GM23338 (cell line): ENCODE measurements around the gene H2AZ2. TPM values are rescaled to one million over a fixed set of nuclear protein-coding genes. Genes with fewer than 3 reads are reported as not detected.

ENCODE experiments used
- ATAC-seq: fragments of 200-7000 bp; cut with Tn5 transposase; 3 replicates; pipeline ENCODE4 v1.9.1; 2020
- DNase-seq: peaks from one replicate; pipeline ENCODE4 v3.0.0-alpha.2; 2015; ENCODE audit warnings: low spot score
- H2AFZ ChIP-seq: fragments of 200-600 bp; sonication (generic); 2 replicates; pipeline ENCODE4 v1.8.0; 2016; ENCODE audit warnings: antibody characterized with exemption, mild to moderate bottlenecking, moderate library complexity
- H3F3A ChIP-seq: fragments of 200-600 bp; sonication (generic); replicated peaks from 2 replicates; pipeline ENCODE4 v1.8.0; 2017; ENCODE audit warnings: antibody characterized with exemption, mixed run types, low read depth
- H3K27ac ChIP-seq: fragments of 200-600 bp; sonication (generic); 2 replicates; pipeline ENCODE4 v1.6.1; 2016; ENCODE audit warnings: low read depth
- H3K27me3 ChIP-seq: fragments of 200-600 bp; sonication (generic); 2 replicates; pipeline ENCODE4 v1.8.0; 2016; ENCODE audit warnings: mild to moderate bottlenecking, mixed run types, moderate library complexity; ENCODE audit not compliant: insufficient read depth
- H3K36me3 ChIP-seq: fragments of 200-600 bp; sonication (generic); 2 replicates; pipeline ENCODE4 v1.8.0; 2016; ENCODE audit warnings: mild to moderate bottlenecking; ENCODE audit not compliant: insufficient read depth
- H3K4me1 ChIP-seq: fragments of 200-600 bp; sonication (generic); 2 replicates; pipeline ENCODE4 v1.8.0; 2016; ENCODE audit warnings: mild to moderate bottlenecking, moderate library complexity; ENCODE audit not compliant: insufficient read depth
- H3K4me2 ChIP-seq: fragments of 200-600 bp; sonication (generic); 2 replicates; pipeline ENCODE4 v1.7.1; 2017; ENCODE audit warnings: mixed run types
- H3K4me3 ChIP-seq: fragments of 200-600 bp; sonication (generic); 2 replicates; pipeline ENCODE4 v1.6.1; 2016; ENCODE audit warnings: mixed run types
- H3K79me2 ChIP-seq: fragments of 200-600 bp; sonication (generic); replicated peaks from 2 replicates; pipeline ENCODE4 v1.8.0; 2017; ENCODE audit warnings: mild to moderate bottlenecking; ENCODE audit not compliant: insufficient read depth
- H3K9me2 ChIP-seq: fragments of 200-600 bp; sonication (generic); 2 replicates; pipeline ENCODE4 v1.8.0; 2017; ENCODE audit not compliant: insufficient read depth
- H4K20me1 ChIP-seq: fragments of 200-600 bp; sonication (generic); replicated peaks from 2 replicates; pipeline ENCODE4 v1.8.0; 2017; ENCODE audit warnings: mild to moderate bottlenecking; ENCODE audit not compliant: insufficient read depth
- H3K27ac Mint-ChIP-seq: 2 replicates; pipeline ENCODE4 v1.8.0; 2020; ENCODE audit warnings: inconsistent platforms, mild to moderate bottlenecking, moderate library complexity, mixed read lengths
- H3K27me3 Mint-ChIP-seq: 3 replicates; pipeline ENCODE4 v1.8.0; 2022; ENCODE audit warnings: low read depth, mild to moderate bottlenecking, moderate library complexity, mixed read lengths, inconsistent platforms; ENCODE audit not compliant: insufficient read depth, poor library complexity
- H3K36me3 Mint-ChIP-seq: 3 replicates; pipeline ENCODE4 v1.8.0; 2021; ENCODE audit warnings: low read depth, mild to moderate bottlenecking, inconsistent platforms, moderate library complexity, mixed read lengths
- H3K4me1 Mint-ChIP-seq: 3 replicates; pipeline ENCODE4 v1.8.0; 2020; ENCODE audit warnings: mild to moderate bottlenecking, inconsistent platforms, mixed read lengths
- H3K4me3 Mint-ChIP-seq: 3 replicates; pipeline ENCODE4 v1.8.0; 2021; ENCODE audit warnings: moderate library complexity, mild to moderate bottlenecking, inconsistent platforms, mixed read lengths
- H3K9me3 Mint-ChIP-seq: 3 replicates; pipeline ENCODE4 v1.8.0; 2020; ENCODE audit warnings: moderate library complexity, mild to moderate bottlenecking, inconsistent platforms, mixed read lengths
- CREB1 ChIP-seq: fragments of 250-450 bp; sonication (Bioruptor Pico); IDR thresholded peaks from 2 replicates; pipeline ENCODE4 v1.5.0; 2020; ENCODE audit warnings: low read depth, mild to moderate bottlenecking, moderate library complexity
- EZH2 ChIP-seq: fragments of 200-600 bp; sonication (generic); IDR thresholded peaks from one replicate; pipeline ENCODE4 v1.8.0; 2017; ENCODE audit warnings: antibody characterized with exemption, mild to moderate bottlenecking, low read depth; ENCODE audit not compliant: unreplicated experiment
- JUNB ChIP-seq: IDR thresholded peaks from one replicate; pipeline ENCODE4 v1.6.1; 2016; ENCODE audit warnings: antibody characterized with exemption; ENCODE audit not compliant: unreplicated experiment
- NANOG ChIP-seq: IDR thresholded peaks from 2 replicates; pipeline ENCODE4 v1.6.1; 2016; ENCODE audit warnings: antibody characterized with exemption, borderline replicate concordance
- POLR2AphosphoS5 ChIP-seq: IDR thresholded peaks from 2 replicates; pipeline ENCODE4 v1.6.1; 2016; ENCODE audit warnings: antibody characterized with exemption, low read depth
- long read RNA-seq: library from polyadenylated mRNA; unstranded; transcript quantifications from one replicate; pipeline ENCODE4 v2.0.0, GENCODE V29; 2020; ENCODE audit not compliant: unreplicated experiment
- polyA plus RNA-seq: library from polyadenylated mRNA; unstranded; fragments of >200 nt; fragmentation: Nextera tagmentation; extraction: Ambion mirVana; gene quantifications from 2 replicates; pipeline ENCODE4 v1.2.1, GENCODE V29; 2016
- total RNA-seq: library from RNA; depleted of rRNA; stranded (reverse); fragments of >200 nt; shearing (Covaris generic); gene quantifications from 2 replicates; pipeline ENCODE4 v1.2.3, GENCODE V29; 2014; rRNA removed
- TF ChIP-seq, protein P1 (sequence below): IDR thresholded peaks from 2 replicates; pipeline ENCODE4 v1.6.1; 2016; ENCODE audit warnings: antibody characterized with exemption
- TF ChIP-seq, protein P2 (sequence below): IDR thresholded peaks from one replicate; pipeline ENCODE4 v1.6.1; 2018; ENCODE audit warnings: antibody characterized with exemption; ENCODE audit not compliant: unreplicated experiment

H2AZ2 gene
- 215 and 219 TPM in 2 replicates for total RNA-seq
- polyA plus RNA-seq = 388 and 390 TPM in 2 replicates
- long read RNA-seq, transcript H2AFV-202 (5 exons, 752 nt) = major isoform, 56 of 77 reads
- long read RNA-seq, transcript H2AFV-204 (4 exons, 687 nt) = minor isoform, 5 of 77 reads
- long read RNA-seq, partial matches to known transcripts = 1 of 77 reads
- long read RNA-seq, other reads (novel, unspliced or antisense) = 9 of 77 reads

DNA sequence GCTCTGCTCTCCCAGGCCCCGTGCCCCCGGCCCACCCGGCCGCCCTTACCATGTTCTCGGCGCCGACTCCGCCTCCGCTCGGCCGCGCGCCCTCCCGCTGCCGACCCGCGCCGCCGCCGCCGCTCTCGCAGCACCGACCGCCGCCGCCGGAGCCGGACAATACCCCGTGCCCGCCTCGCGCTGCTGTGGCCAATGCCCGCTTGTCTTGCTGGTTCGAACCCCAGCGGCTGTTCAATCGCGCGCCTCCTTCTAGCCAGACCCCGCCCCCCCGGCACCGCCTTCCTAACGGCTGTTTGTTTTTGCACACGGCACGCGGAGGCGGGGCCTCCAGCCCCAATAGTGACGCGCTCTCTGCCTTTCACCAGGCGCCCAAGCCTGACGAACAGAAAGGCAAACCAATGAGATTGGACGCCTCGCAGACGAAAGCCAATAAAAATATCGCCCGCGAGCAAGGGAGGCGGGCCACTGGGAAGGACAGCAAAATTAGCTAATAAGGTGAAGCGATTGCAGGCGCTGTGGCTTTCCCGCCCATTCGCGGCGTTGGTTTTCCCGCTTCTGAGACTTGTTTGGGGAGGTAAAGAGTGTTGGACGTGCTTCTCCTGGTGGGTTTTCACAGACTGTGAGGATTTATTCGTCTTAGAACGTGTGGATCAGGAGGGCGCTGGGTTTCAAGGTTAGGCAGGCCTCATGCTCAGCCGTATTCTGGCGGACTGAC, at the start of gene H2AZ2:
H2AZ2 (minus strand) TSS at position 168 of the 715 bp plus-strand sequence; CDS start at position 52, 116 bp downstream.
- Histone ChIP-seq H4K20me1 (peaks cover 29% of the 10 kb centered on the region), H3K4me3 (peak within 1 kb of the TSS; percentile 94), H3K4me1 (peaks cover 10% of the 10 kb centered on the region; the same call in 1 of the 2 replicates), H3K4me2 (peak within 1 kb of the TSS; percentile 89), H3K27ac (peak within 1 kb of the TSS; percentile 97), H3K79me2 (peaks cover 51% of the 10 kb centered on the region), H3F3A (peaks cover 11% of the 10 kb centered on the region), H2AFZ (0 out of 2 replicates have a peak within 1 kb of the TSS, but pooled peaks have one; percentile 29), H3K9me2 (no peaks in the 10 kb centered on the region), H3K36me3 (no peaks in the 10 kb centered on the region), H3K27me3 (no peaks in the 10 kb centered on the region)
- Mint-ChIP-seq H3K4me1 (peaks cover 13% of the 10 kb centered on the region), H3K9me3 (no peaks in the 10 kb centered on the region; the same call in 1 of the 3 replicates), H3K27ac (peak within 1 kb of the TSS; percentile 100), H3K36me3 (no peaks in the 10 kb centered on the region; the same call in 1 of the 3 replicates), H3K4me3 (peak within 1 kb of the TSS; percentile 95), H3K27me3 (peaks cover 6% of the 10 kb centered on the region)
- no peak for TF ChIP-seq JUNB
- TF ChIP-seq CREB1 (CRISPR knock-in tag) = peak; percentile 91
- peak; percentile 96 for TF ChIP-seq POLR2AphosphoS5
- TF ChIP-seq, protein P1, sequence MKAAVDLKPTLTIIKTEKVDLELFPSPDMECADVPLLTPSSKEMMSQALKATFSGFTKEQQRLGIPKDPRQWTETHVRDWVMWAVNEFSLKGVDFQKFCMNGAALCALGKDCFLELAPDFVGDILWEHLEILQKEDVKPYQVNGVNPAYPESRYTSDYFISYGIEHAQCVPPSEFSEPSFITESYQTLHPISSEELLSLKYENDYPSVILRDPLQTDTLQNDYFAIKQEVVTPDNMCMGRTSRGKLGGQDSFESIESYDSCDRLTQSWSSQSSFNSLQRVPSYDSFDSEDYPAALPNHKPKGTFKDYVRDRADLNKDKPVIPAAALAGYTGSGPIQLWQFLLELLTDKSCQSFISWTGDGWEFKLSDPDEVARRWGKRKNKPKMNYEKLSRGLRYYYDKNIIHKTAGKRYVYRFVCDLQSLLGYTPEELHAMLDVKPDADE = no peak
- ATAC-seq = peak; percentile 91
- peak; percentile 100 for DNase-seq

DNA sequence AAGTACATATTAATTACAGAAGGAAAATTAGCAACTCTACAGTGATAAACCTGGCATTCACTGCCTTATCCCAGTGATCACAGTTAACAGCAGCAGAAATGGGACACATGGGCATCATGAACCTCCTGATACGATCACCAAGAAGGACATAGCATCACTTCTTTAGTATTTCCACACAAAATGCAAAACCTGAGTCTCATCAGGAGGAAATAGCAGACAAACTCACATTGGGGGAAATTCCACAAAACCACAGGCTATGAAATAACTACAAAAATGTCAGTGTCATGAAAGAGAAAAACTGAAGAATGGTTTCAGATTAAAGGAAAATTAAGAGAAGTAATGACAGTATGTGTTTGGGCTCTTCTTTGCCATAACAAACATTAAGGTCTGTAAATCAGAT, 49.4 kb upstream of the H2AZ2 start:
- Histone ChIP-seq H3K4me3 (no peak overlapping the region), H3K79me2 (no peaks in the 10 kb centered on the region), H3K27ac (no peak overlapping the region), H3K4me1 (no peaks in the 10 kb centered on the region), H3F3A (no peaks in the 10 kb centered on the region), H3K36me3 (no peaks in the 10 kb centered on the region), H3K27me3 (no peaks in the 10 kb centered on the region), H3K4me2 (no peak overlapping the region), H4K20me1 (no peaks in the 10 kb centered on the region), H3K9me2 (no peaks in the 10 kb centered on the region), H2AFZ (no peak overlapping the region)
- TF ChIP-seq CREB1 (CRISPR knock-in tag) = no peak
- no peak for TF ChIP-seq NANOG
- TF ChIP-seq EZH2 = no peak
- TF ChIP-seq, protein P2, sequence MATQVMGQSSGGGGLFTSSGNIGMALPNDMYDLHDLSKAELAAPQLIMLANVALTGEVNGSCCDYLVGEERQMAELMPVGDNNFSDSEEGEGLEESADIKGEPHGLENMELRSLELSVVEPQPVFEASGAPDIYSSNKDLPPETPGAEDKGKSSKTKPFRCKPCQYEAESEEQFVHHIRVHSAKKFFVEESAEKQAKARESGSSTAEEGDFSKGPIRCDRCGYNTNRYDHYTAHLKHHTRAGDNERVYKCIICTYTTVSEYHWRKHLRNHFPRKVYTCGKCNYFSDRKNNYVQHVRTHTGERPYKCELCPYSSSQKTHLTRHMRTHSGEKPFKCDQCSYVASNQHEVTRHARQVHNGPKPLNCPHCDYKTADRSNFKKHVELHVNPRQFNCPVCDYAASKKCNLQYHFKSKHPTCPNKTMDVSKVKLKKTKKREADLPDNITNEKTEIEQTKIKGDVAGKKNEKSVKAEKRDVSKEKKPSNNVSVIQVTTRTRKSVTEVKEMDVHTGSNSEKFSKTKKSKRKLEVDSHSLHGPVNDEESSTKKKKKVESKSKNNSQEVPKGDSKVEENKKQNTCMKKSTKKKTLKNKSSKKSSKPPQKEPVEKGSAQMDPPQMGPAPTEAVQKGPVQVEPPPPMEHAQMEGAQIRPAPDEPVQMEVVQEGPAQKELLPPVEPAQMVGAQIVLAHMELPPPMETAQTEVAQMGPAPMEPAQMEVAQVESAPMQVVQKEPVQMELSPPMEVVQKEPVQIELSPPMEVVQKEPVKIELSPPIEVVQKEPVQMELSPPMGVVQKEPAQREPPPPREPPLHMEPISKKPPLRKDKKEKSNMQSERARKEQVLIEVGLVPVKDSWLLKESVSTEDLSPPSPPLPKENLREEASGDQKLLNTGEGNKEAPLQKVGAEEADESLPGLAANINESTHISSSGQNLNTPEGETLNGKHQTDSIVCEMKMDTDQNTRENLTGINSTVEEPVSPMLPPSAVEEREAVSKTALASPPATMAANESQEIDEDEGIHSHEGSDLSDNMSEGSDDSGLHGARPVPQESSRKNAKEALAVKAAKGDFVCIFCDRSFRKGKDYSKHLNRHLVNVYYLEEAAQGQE = no peak
- Mint-ChIP-seq H3K27me3 (peaks cover 9% of the 10 kb centered on the region), H3K36me3 (no peaks in the 10 kb centered on the region), H3K4me1 (no peaks in the 10 kb centered on the region), H3K27ac (no peak overlapping the region), H3K4me3 (no peak overlapping the region), H3K9me3 (no peaks in the 10 kb centered on the region)
- ATAC-seq = no peak
- DNase-seq = no peak
